ENCODE measurements around the gene SLC35F3.
"Not testable (repeated sequence)": the region's sequence is repeated elsewhere in the genome, so short reads cannot be mapped to it uniquely, and the experiment has no call there.

The SLC35F3 gene

DNA sequence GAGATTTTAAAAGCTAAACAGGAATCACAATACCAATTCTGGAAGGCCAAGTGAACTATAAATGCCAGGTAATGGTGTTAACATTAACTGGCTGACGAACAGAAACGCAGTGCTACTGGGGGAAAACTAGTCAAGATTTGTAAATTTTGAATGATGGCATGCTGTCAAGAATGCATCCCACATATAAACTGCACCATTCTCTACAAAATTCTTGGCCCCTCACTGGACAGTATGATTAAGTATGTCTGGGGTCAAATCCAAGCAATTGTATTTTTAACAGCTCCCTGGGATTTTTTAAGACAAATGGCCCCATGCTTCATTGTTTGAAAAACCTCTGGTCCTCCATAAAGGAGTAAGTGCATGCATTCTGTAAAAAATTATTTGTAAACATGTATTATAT lies 395.6 kb downstream of the SLC35F3 start:
- DNase-seq = no peak

DNA sequence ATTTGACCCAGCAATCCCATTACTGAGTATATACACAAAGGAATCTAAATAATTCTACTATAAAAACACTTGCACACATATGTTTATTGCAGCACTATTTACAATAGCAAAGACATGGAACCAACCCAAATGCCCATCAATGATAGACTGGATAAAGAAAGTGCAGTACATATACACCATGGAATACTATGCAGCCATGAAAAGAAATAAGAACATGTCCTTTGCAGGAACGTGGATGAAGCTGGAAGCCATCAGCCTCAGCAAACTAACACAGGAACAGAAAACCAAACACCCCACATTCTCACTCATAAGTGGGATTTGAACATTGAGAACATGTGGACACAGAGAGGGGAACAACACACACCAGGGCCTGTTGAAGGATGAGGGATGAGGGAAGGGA lies 397.2 kb downstream of the SLC35F3 start:
- DNase-seq = not testable (repeated sequence)

DNA sequence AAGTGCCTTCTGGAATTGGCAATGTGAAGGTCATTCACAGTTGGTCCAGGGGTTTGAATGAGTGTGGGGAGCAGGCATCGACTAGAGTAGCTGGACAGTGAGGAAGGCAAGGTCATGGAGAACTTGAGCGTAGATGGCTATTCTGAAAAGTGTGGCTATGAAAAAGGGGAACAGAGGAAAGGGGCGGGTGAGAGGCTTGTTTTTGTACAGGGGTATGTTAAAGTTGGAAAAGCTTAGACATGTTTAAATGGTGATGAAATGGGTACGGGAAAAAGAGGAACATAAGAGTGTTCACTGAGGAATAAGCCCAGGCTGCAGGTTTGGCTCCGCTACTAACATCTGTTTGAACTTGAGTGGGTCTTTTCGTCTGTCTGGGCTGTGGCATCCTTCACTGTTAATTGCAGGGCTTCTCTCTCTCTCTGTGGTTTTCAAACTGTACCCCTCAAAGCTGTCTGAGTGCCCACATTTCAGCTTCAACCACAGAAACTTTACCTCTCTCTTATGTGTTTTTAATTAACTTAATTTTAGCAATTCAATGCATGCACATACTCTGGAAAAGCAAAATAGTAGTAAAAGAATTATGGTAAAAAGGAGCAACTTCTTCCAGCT lies 398.0 kb downstream of the SLC35F3 start:
- no peak for DNase-seq

DNA sequence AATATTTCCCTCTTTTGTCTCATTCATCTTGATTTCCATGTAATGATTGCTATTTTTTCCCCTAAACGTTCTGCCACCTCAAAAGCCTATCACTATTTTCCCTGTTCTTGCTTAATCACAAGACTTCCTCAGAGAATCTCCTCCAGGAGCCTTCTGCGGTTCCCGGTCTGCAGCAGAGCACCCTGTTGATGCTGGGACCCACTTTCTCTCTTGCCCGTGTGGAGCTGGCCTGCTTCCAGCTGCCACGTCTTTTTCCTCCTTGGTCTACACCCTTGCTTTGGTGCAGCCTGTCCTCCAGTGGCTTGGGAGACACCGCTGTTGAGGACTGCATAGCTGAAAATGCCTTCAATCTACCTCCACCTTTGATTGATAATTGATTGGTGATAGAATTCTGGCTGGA lies 398.8 kb downstream of the SLC35F3 start:
- DNase-seq = no peak

DNA sequence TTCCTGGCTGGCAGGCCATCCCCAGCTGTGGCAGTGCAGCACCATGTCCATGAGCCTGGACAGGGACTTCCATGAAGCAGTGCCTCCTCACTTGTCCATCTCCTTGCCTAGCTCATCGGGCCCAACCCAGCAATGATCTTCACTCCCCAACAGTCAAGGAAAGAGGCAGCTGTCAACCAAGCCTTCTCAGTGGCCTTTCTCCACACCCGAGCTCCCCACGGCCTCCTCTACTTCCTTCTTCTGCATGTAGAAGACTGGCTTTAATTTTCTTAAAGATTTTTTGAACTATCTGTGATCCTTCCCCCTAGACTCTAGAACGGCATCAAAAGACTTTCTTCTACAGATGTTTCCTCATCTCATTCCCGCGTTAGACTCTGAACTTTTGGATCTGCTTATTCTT lies 403.2 kb downstream of the SLC35F3 start:
- DNase-seq = no peak

DNA sequence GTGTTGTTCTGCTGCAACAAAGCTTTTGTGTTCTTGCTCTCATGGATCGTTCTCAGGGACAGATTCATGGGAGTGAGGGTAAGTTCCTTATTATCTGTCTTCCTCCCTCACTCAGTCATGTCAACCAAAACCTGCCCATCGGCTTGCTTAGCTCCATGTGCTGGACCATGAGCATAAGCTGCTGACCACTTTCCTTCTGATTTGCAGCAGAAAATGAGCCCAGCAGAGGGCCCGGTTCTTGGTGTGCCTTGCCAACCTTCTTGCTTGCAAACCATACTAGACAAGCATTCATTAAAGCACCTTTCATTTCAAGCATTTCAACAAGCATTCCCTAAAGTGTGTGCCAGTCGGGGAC lies 404.7 kb downstream of the SLC35F3 start:
- DNase-seq = no peak

DNA sequence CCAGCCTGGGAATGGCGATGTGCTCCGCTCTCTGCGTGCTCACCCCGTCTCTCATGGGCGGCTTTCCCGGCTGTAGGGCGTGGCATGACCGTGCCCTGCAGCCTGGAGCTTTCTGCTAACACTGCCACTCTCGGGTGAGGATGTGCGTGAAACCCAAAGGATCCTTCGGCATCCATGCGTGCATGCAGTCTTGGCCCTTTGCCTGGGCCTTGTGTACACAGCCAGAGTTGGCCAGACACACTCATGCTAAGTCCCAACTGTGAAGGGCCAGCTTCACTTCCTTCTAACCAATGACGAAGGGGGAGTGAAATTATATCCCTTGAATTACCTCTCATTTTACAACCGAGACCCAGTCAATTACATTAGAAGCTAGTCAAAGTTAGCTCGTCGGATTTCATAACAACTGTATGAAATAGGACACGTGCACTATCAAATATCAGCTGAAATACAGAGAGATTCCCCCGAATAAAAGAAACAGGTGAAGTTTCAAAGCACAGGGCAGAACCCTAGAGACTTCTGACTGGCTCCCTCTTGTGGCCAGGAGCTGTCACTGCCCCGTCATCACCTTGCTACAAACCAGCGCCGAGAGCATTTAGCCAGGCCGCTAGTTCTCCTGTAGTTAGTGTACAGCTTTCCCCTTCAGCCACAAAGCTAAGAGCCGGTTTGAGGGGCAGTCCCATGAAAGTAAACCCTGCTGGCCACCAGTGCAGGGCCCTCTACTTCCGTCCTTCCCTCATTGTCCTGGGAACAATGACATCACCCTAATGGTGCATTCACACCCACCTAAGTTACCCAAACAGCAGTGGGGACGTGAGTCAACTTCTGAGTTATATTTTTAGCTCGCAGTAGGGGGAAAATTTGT lies 405.4 kb downstream of the SLC35F3 start:
- DNase-seq = peak; percentile 74

DNA sequence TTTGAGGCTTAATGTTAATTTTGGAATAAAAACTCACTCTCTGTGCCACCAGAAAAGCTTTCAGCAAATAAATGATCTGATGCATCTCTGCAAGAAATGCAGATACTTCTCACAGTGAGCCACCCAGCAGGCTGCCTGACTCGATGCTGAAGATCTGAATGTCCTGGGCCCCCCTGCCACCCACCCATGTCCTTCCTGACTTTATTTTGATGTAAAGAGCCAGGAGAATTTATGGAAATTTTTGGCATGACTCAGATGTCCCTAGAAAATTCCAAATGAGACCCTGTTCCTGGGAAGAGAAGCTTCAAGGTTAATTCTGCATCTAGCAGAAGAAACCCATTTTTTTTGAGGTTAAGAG lies 406.0 kb downstream of the SLC35F3 start:
- no peak for DNase-seq

DNA sequence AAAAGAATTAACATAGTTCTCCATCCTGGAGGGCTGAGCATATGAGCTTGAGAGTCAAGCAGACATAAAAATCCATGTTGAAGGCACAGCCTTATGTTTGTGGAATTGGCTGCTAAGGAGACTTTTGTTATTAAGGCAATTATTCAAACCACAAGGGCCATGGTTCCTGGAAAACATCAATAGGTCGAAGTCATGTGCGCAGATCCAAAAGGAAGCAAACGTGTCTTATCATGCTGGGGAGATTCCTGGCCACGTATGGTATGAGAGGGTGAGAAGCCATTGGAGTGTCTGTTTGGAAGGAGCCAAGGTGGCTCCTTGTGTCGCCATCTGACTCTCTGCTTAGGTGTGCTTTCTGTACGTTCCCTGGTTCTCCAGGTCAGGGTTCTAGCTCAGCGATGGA lies 406.9 kb downstream of the SLC35F3 start:
- DNase-seq = no peak

DNA sequence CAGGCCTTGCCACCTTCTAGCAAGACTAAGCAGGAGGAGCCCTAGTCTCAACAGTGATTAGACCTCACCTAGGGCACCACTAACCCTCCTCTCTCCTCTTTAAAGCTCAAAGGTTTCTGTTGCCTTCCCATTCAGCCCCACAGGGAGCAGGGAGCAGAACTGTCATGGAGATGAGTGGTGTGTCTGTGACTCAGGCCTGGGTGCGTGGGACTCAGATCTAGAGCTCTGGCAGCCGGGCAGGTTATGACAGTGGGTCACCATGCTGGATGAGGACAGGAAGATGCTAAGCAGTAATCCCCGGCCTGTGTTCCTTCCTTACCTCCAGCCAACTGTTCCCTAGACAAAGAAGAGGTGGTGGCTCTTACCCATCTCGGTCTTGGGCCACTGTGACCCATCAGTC lies 408.7 kb downstream of the SLC35F3 start:
- no peak for DNase-seq

DNA sequence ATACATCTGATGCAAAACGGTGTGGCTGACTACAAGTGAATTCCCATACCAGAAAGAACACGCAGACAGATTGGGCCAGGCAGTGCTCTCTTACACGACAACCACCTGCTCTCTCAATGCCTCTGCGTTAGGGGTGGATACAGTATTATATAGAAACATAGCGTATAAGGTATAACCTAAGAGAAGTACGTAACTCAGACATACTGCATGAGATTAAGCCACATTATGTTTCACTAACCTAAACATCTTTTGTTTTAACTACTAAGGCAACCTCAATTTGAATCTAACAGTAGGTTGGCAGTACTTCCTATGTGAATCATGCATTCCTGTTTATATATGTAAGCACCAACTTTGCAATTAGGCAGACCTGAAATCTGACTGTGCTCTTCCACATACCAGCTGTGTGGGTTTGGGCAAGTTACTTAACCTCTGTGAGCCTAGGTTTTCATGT lies 410.6 kb downstream of the SLC35F3 start:
- peak; percentile 39 for DNase-seq

DNA sequence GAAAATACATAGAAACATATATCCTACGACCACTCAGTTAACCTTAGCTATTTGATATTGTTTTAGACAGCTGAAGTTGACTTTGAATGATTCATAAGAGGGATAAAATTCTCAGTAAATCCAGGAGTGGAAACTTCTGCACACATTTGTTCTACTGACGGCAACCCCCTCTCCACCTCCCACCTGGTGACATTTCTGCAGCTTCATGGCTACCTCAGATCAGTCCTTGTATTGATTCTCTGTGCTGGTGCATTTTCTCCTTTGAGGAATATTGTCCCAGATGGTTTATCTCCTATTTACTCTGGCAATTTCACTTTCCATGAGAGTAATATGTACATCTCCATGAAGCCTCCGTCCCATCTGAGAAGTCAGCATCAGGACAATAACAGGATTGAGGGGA lies 411.1 kb downstream of the SLC35F3 start:
- DNase-seq = no peak

DNA sequence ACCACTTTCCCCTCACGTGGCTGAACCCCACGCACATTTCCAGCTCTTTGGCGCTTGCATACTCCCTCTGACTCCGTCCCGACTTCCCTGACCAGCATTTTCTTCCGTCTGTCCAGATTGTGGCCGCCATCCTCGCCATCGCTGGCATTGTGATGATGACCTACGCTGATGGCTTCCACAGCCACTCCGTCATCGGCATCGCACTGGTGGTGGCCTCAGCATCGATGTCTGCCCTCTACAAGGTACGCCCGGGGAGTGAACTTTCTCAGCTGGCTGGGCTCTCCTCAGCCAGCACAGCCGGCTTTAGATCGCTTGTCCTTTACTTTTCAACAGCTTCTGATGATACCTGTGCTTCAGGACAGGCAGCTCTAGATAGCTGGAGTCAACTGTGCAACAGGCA lies 412.0 kb downstream of the SLC35F3 start:
- DNase-seq = no peak

DNA sequence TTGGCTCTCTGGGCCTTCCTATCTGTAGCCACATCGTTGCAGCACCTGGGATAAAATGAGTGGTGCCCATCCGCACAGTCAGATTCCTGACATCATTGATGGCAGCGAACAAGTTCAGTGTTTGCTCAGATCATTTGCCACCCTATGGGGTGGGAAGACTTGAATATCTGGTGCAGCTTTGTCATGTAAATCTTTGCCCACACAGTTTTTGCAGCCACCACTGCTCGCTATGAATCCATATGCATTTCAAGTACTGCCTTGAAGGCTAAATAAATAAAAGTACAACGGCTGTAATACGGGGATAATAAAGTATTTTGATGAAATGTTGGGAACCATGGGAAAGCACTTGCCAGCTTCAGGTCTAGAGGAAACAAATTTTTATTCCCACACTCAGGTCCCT lies 412.5 kb downstream of the SLC35F3 start:
- no peak for DNase-seq

DNA sequence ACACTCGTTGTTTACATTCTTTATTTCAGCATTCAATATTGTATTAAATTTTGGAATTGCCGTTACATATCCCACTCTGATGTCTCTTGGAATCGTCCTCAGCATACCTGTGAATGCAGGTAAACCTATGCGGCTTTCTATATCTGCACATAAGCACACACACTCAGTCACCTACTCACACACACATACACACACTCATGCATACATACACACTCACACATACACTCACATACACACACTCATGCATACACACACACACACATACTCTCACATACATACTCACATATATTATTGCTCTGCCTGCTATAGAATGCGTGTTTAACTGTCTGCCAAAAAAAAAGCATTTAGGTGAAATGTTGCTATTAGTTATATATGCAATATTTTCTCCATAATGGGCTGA lies 415.6 kb downstream of the SLC35F3 start:
- no peak for DNase-seq

DNA sequence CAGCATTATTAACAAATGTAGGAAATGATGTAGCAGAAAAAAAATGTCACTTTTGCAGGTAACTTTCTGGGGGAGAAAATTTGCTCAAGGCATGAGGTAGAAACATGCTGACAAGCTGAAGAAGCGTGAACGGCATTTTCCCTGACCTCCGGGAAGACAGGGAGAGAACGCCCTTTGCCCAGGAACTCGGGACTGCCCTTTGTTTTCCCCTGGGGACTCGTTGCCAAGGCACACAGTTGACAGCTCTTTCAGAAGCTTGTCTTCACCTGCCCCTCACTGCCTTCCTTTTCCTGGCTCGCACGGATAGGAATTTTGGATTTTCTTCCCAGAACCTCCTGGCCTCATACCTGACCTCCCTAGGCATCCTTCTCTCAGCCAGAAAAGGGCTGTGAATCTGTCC lies 416.1 kb downstream of the SLC35F3 start:
- no peak for DNase-seq

DNA sequence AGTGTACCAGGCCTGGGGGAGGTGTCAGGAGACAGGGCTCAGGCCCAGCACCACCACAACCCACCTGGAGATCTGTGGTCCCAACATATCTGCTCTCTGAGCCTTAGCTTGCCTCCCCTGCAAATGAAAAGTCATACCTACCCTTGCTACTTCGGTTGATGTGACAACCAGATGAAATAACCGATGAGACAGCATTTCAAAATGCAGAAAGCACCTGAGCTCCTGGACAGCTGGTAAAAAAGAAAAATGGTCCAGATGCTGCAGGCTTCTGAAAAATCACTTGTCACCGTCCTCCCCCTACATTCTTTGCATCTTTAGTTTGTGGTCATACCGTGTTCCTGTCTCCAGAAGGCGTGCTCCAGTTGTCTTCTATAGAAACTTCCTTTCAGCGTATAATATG lies 416.8 kb downstream of the SLC35F3 start:
- no peak for DNase-seq

DNA sequence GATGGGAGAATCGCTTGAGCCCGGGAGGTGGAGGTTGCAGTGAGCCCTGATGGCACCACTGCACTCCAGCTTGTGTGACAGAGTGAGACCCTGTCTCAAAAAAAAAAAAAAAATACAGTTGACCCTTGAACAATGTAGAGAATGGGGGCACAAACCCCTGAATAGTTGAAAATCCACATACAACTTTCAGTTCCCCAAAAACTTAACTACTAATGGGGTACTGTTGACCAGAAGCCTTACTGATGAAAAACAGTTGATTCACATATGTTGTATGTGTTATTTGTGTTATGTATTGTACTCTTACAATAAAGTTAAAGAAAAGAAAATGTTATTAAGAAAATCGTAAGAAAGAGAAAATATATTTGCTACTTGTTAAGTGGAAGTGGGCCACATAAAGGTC lies 417.6 kb downstream of the SLC35F3 start:
- DNase-seq = no peak

DNA sequence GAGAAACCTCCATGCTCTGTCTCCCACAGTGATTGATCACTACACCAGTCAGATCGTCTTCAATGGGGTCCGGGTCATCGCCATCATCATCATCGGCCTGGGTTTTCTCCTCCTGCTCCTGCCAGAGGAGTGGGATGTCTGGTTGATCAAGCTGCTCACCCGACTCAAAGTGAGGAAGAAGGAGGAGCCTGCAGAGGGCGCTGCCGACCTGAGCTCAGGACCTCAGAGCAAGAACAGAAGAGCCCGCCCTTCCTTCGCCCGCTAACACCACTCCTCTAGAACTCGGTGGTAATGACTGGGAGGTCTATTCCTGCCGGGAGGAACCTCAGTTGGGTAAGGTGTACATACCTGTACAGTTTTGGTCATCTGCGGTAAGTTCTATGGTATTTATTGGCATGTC lies 418.5 kb downstream of the SLC35F3 start:
- peak; percentile 58 for DNase-seq

DNA sequence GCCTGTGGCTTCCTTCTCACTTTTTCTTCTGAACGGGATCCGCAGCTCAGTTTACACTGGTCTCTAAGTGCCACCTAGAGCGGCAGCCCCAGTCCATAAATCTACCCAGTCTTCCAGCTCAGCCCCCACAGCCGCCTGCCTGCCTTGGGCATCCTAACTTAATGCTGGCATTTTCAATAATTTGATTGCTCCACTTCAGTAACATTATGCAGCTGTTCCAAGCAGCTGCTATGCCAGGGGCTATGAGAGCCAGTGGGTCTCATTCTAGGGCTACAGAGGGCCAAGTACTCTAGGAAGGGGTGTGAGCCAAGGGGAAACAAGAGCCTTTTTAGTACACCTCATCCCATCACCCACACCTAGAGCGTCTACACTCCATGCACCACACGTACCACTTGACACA lies 420.3 kb downstream of the SLC35F3 start:
- DNase-seq = no peak

DNA sequence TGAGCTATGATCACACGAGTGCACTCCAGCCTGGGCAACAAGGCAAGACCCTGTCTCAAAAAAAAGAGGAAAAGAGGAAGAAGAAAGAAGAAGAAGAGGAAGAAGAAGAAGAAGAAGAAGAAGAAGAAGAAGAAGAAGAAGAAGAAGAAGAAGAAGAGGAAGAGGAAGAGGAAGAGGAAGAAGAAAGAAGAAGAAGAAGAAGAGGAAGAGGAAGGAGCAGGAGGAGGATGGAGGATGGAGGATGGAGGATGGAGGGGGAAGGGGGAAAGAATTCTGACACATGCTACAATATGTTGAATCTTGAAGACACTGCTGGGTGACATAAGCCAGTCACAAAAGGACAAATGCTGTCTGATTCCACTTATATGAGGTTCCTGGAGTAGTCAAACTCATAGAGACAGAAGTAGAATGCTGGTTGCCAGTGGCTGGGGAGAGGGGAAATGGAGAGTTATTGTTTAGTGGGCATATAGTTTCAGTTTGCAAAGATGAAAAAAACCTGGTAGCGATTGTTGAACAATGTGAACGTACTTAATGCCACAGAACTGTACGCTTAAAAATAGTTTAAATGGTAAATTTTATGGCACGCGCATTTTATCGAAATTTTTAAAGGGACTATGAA lies 421.5 kb downstream of the SLC35F3 start:
- no peak for DNase-seq

DNA sequence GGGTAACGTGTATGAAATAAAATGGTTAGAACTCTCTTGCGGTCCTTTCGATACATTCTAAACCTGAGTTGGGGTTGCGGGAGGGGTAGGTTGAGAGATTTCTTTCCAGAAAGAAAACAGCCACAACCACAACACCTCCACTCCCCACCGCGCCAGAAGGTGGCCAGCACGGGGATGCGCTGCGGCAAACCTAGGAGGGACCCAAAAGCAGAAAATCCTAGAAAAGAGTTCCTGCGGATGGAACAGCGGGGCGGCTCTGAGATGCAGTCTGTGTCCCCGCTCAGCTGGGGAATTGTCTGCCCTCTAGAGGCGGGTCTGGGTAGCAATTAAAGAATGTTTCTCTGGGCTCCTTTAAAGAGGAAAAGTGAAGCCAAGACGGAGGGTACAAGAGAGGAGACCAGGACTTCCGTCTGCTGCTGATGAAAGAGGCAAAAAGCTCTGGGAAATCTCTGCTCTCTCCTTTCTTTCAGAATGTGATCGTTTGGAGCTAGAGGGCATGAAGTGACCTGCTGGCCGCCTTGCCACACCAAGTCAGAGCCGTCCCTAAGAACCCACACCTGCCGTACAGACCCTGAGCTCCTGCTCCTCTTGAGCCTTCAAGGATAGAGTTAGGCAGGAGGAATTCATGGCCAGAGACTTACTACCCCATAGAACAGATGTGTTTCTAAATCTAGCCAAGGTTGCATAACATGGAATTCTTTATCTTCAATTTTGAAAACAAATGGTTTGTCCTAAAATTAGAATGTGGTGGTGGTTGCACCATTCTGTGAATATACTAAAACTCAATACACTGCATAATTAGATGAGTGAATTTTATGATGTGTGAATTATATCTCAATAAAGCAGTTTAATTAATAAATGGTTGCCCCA lies 422.3 kb downstream of the SLC35F3 start:
- peak; percentile 73 for DNase-seq

DNA sequence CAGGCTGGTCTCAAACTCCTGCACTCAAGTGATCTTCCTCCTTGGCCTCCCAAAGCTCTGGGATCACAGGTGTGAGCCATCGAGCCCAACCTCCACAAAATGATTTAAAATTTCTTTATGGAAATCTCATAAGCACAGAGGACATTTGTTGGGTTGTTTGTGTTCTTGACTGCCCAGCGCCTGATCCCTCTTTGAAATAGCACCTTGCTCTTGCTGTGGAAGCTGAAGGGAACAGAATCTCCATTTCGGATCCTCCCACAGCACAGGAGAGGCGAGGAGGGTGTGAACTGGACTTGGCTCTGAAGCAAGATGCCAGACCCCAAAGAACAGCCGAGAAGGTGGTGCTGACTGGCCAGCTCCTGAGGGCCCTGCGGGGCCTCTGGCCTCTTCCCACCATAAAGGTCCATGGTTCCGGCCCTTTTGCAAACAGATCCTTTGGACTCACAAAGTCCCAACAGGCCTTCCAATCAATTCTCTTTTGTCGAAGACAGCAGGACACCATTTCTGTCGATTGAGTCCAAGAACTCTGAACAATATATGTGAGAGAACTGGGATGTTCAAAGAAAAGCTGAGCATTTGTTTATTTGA lies 423.2 kb downstream of the SLC35F3 start:
- no peak for DNase-seq

All from activated CD4-positive, alpha-beta T cell treated with anti-CD3 and anti-CD28 coated beads, Interleukin-2, amount 50 U/mL, for 1 hour (primary cell).